PFSK-1 (cell line): ENCODE measurements around the gene GOLIM4.

Experiments
- POLR2AphosphoS5 ChIP-seq: IDR thresholded peaks from 2 replicates; pipeline ENCODE4 v1.6.1; 2012; ENCODE audit warnings: low read depth, mild to moderate bottlenecking, control low read depth, low read length, moderate library complexity
- REST ChIP-seq, 2 experiments: IDR thresholded peaks; 2 replicates each; pipeline versions ENCODE4 v1.6.1 to v1.8.0; 2011 to 2012; ENCODE audit warnings: low read depth in 2 of 2, low read length in 2 of 2, control low read depth in 1 of 2, inconsistent platforms in 1 of 2, mild to moderate bottlenecking in 1 of 2, moderate library complexity in 1 of 2; ENCODE audit not compliant: insufficient read depth in 1 of 2
- TAF1 ChIP-seq: IDR thresholded peaks from 2 replicates; pipeline ENCODE4 v1.6.1; 2012; ENCODE audit warnings: low read length, control low read depth, borderline replicate concordance; ENCODE audit not compliant: insufficient read depth

GRCh38 chr3:167967257-167968036, 128.3 kb downstream of the GOLIM4 start:
- no peak for TF ChIP-seq POLR2AphosphoS5
- TF ChIP-seq TAF1, result no peak
- TF ChIP-seq REST (IDR thresholded peaks at IDR 0.05; ENCODE audit: insufficient read depth in 1 of 2, low read depth in 2 of 2, low read length in 2 of 2), result no peak
